Measurements from ENCODE around the gene RIPOR2.

Gene RIPOR2, protein sequence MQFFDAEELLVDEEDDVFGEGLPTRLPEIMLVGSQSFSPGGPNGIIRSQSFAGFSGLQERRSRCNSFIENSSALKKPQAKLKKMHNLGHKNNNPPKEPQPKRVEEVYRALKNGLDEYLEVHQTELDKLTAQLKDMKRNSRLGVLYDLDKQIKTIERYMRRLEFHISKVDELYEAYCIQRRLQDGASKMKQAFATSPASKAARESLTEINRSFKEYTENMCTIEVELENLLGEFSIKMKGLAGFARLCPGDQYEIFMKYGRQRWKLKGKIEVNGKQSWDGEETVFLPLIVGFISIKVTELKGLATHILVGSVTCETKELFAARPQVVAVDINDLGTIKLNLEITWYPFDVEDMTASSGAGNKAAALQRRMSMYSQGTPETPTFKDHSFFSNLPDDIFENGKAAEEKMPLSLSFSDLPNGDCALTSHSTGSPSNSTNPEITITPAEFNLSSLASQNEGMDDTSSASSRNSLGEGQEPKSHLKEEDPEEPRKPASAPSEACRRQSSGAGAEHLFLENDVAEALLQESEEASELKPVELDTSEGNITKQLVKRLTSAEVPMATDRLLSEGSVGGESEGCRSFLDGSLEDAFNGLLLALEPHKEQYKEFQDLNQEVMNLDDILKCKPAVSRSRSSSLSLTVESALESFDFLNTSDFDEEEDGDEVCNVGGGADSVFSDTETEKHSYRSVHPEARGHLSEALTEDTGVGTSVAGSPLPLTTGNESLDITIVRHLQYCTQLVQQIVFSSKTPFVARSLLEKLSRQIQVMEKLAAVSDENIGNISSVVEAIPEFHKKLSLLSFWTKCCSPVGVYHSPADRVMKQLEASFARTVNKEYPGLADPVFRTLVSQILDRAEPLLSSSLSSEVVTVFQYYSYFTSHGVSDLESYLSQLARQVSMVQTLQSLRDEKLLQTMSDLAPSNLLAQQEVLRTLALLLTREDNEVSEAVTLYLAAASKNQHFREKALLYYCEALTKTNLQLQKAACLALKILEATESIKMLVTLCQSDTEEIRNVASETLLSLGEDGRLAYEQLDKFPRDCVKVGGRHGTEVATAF

DNA sequence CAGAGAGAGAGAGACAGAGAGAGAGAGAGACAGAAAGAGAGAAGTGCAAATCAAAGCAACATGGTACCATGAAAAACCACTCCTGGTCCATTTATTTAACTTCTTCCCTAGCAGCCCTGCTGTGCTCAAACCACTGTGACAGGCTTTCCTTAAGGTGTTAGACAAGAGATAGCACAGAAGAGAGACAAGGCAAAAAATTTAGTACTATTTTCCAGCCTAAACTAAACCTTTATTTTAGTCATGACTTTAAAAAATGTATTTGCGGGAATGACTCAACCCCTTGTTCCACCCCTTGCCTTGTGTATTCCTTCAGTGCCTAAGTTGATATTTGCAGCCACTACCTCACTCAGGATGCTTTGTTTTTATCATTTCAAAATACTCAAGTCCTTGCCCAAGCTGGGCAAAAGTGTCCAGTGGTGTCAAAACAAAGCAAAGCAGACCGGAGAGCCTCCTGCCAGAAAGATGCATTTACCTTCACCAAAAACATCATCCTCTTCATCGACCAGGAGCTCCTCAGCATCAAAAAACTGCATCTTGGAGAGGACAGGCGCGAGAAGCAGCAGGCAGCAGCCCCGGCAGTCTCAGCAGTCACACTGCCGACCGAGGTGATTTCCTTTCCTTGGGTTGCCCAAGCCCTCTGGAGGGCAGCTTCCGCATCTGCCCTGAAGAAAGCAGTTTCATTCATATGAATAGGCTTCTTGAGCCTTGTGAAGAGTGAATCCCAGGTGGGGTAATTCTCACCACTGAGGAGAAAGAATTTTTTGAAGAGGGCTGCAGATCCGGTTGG, at the start of gene RIPOR2:
TSS of gene RIPOR2 (minus strand) at position 595 of the 787 bp plus-strand sequence. CDS start at position 533, 62 bp downstream.
- DNase-seq, result no peak

DNA sequence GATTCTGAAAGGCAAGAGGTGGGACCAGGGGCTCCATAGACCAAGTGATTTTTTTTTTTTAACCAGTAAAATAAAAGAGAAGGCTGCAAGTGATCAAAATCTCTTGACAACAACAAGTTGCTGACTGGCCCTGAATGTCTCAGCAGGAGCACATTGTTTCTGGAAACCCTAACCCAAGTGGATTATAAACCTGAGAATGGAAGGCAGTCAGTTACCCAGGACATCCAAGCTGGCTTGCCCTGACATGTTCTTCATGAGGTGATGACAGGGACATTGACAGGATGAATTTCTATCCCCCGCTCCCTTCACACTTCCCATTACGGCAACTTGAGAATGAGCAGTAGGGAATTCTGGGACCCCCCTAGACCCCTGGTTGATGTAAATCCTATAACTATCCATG, 49.6 kb upstream of the RIPOR2 start:
- DNase-seq, result no peak

DNA sequence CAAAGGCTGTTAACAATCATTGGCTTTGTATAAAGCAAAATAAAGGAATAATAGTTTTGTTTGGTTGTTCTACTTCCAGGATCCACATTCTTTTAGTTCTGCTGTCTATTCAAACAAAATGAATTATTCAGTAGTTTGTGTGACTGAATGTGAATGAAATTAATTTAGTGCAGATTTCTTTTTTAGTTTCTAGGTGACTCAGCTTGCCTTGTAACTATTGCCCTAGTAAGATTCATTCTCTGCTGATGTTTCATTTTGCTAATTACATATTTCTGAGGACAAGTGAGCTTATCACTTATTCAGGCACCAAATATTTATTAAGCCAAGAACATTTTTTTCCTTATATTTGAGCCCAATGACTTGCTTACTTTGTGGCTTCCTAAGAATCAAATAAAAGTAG, 46.5 kb upstream of the RIPOR2 start:
- no peak for DNase-seq

- no peak for DNase-seq
Observed at GRCh38 chr6:24981386-24981760, 45.6 kb upstream of the RIPOR2 start.

DNA sequence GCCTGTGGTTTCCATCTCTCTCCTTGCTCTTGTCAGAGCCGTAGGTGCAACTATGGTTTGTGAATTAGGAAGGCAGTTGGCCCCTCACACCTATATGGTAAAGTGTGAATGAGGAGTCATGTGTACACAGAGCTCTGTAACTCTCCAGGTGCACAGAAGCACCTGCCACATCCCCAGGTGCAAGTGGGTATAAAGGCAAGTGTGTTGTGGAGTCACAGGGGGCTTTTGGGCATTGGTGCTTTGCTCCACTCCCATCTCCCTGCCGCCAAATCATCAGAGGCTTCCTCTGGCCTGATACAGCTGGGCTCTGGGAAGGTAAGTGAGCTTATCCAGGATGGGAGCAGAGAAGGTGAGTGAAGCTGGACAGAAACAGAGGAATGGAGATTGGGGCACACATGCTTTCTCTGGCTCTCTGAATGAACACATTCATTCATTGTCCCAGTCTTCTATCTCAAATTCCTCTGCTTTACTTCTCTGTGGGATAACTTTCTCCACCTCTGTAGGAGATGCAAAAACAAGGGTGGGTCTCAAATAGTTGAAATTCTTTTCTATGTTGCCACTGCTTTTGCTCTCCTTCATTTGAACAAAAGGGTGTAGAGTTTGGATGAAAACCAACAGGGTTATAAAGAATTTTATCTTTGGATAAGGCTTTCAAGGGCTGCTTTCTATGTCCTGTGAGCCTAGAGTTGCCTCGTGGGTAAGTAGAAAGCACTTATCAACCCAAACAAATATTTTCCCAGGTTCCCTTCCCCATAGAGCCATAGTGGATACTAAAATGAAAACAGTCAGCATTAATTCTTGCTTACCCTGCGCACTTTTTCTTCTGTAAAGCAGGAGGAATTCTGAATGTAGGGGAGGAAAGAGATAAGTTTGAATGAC, 45.0 kb upstream of the RIPOR2 start:
- DNase-seq, result no peak

DNA sequence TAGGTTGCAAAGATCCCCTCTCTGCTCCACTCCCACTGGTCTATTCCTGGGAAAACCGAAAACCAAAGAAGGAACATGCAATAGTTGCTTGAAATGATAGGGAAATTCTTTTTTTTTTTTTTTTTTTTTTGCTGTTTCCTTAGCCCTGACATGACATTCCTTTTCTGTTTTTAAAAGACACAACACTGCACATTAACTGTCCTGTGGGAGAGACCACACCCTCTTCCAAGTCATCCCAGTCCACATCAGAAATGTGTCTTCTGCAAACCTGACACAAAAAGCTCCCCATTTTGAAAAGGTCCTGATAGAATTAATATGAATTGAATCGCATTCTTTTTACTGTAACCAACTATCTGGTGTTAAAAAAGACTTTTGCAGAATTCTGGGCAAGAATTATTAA, 43.4 kb upstream of the RIPOR2 start:
- no peak for DNase-seq

- DNase-seq, result no peak
Observed at GRCh38 chr6:24974182-24975171, 38.7 kb upstream of the RIPOR2 start.

DNA sequence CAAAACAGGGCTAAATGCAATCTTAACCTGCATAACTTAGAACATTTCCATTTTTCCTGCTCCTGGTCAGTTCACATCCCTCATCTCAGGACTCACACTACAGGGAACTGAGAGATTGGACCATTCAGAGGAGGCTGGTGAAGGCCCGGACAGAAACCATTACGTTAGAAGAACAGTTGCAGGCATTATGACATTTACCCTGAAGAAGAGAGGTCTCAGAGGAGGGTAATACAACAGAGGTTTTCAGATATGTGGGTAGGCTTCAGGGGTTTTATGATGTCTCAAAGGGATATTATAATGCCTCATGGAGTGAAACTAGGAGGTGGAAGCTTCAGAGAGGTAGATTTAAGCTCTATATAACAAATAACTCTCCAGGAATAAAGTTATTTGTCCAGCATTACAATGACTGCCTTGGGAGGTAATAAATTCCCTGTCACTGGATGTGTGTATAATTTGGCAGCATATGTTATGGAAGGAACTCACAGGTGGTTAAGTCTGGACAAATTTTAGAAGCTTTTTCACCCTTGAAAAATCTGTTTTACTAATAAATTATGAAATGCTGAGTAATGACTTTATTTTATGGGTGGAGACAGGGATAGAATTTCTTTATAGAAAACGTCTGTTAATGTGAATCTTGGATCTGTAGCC, 36.7 kb upstream of the RIPOR2 start:
- no peak for DNase-seq

GRCh38 chr6:24971067-24971466, 35.3 kb upstream of the RIPOR2 start:
- no peak for DNase-seq

DNA sequence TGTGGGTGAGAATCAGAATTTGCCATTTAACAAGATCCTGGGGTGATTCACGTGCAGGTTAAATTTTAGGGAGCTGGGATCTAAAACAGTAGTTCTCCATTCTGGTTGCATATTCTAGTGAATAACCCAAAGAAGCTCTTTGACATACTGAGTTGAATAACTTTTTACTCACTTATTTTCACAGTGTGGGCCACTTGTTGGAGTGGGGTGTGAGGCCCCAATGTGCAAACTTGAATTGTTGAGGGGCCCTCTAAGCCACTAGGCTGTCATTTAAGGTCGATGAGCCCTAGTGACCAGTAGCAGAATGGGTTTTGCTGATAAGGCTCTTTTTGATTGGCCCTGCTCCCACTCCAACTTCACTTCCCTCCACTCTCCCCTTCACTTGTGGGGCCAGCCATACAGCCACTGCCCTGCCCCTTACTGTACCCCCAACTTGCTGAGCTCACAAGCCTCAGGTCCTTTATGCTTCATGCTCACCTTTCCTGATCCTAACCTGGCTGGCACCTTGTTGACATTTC, 33.6 kb upstream of the RIPOR2 start:
- DNase-seq, result no peak

DNA sequence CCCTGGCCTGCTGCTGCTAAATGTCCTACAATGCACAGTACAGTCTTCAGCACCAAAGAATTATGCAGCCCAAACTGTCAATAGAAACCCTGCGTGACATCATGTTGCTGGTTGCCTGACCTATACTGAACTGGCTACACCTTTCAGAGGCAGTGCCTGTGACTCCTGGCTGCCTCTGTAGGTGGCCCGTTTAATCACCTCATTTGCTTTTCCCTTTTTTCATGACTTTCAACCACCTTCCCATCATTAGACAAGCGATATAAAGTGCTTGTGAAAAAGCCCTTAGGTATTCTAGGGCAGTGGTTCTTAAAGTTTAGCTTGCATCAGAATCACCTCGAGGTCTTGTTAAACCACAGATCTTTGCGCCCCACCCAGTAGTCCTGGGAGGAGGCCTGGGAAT, 33.0 kb upstream of the RIPOR2 start:
- DNase-seq, result no peak

DNA sequence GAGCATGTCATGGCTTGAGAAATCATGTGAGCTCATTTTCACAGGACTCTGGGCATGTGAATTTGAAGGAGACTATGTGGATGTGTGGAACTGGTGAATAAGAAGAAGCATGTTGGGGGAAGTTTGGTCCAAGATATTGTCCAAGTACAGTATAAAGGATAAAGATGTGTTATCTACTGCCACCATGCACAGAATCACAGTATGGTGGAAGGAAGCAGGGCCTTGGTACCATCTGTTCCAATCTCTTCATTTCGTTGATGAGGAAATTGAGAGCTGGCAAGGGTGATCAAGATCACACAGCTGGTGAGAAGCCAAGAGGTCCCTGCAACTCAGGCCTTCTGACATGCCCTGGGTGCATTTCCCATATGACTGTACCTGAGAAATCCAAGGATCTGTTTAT, 31.5 kb upstream of the RIPOR2 start:
- DNase-seq, result no peak

DNA sequence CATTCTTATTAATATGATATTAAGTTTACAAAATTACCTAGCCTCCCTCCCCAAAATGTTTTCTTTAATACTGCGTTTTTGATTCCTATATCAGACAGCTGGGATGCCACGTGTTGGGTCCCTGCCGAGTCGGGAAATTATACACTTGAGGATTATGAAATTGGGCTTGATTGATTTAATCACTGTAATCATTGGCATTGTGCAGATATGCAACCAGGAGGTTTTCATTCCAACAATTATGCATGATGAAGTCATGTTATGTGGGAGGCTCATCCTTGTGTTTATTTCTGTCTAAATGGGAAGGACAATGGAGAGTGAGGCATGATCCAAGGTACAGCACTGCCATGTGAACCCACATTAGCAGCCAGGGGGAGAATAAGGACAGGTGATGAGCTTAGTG, 30.6 kb upstream of the RIPOR2 start:
- no peak for DNase-seq

GRCh38 chr6:24963887-24964570, 28.3 kb upstream of the RIPOR2 start:
- DNase-seq, result no peak

DNA sequence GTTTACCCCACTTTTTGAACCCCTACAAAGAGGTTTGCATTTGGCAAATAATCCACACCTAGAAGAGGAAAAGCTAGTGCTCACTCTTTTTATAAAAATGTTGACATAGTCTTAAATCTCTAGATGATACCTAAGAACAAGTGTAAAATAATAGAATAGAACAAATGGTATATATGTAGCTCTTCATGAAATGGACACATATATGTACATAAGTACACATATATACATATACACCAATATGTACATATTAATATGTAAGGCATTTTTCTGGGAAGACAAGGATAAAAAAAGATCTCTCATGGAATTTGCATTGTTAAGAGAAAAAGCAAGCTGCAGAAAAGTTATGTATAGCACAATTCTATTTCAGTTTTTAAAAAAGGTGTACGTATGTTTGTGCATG, 27.6 kb upstream of the RIPOR2 start:
- DNase-seq, result no peak

- no peak for DNase-seq
Observed at GRCh38 chr6:24961852-24962251, 26.1 kb upstream of the RIPOR2 start.

GRCh38 chr6:24960991-24961475, 25.3 kb upstream of the RIPOR2 start:
- DNase-seq, result no peak

DNA sequence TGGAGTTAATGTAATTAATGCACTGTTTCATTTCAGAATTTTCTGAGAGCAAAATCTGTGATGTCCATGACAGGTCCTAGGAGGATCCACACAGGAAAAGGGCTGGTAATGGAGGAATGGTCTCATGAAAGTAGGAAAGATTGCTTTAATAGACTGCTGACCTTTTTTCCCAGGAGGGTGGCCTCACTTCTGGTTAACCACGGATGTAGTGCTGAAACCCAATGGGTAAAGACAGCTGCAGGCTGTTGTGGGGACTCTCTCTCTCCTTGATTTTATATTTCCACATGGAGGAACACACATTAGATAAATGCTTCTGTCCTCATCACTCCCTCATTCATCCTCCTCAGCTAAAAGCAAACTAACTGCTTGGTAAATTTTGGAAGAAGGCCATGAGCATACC, 23.6 kb upstream of the RIPOR2 start:
- DNase-seq, result no peak

- DNase-seq, result no peak
Observed at GRCh38 chr6:24957199-24957598, 21.4 kb upstream of the RIPOR2 start.
